Endothelial cell of umbilical vein (primary cell): ENCODE results near the gene LANCL2. TPM values are rescaled to one million over a fixed set of nuclear protein-coding genes. Genes with fewer than 3 reads are reported as not detected.

Experiments
- BruUV-seq: library from RNA; stranded (reverse); fragments of 400-500 nt; replicated peaks from 2 replicates; lab custom pipeline; 2021; lab: Mats Ljungman, UMichigan
- CTCF ChIA-PET: fragments of 300-600, 350-600 bp; sonication (Branson Sonifier 250); formaldehyde crosslinking; loops from one replicate; lab custom pipeline; 2021; ENCODE audit warnings: antibody characterized with exemption, inconsistent platforms; lab: Charles Lee
- POLR2A ChIA-PET: fragments of 300-600, 350-600 bp; sonication (Branson Sonifier 250); formaldehyde crosslinking; loops from one replicate; lab custom pipeline; 2021; ENCODE audit warnings: antibody characterized with exemption, inconsistent platforms; lab: Charles Lee
- DNase-seq: peaks from one replicate; pipeline ENCODE4 v3.0.0-alpha.2; 2011; ENCODE audit warnings: low read depth, low spot score
- FAIRE-seq: peaks from 2 replicates; lab custom pipeline; 2011; peaks lifted over from hg19 to GRCh38; lab: Jason Lieb, UNC
- H2AFZ ChIP-seq: 2 replicates; pipeline ENCODE4 v1.6.0; 2012; ENCODE audit warnings: low read depth, low read length, control low read depth, inconsistent platforms
- H3K27ac ChIP-seq: 2 replicates; pipeline ENCODE4 v1.5.1; 2011; ENCODE audit warnings: low read depth, mild to moderate bottlenecking, control low read depth, low read length, moderate library complexity; ENCODE audit not compliant: insufficient read depth
- H3K27me3 ChIP-seq, 2 experiments: 2 replicates each; pipeline versions ENCODE4 v1.6.0 to v1.6.1; 2011; ENCODE audit warnings: low read length in 2 of 2, mixed read lengths in 1 of 2; ENCODE audit not compliant: control insufficient read depth in 2 of 2, insufficient read depth in 2 of 2
- H3K36me3 ChIP-seq, 2 experiments: 2 replicates in 1 of 2; 3 replicates in 1 of 2; pipeline ENCODE4 v1.5.1; 2011; ENCODE audit warnings: low read length in 2 of 2, mild to moderate bottlenecking in 1 of 2, moderate library complexity in 1 of 2; ENCODE audit not compliant: control insufficient read depth in 2 of 2, insufficient read depth in 2 of 2; ENCODE audit errors: extremely low read depth in 1 of 2
- H3K4me1 ChIP-seq: 3 replicates; pipeline ENCODE4 v1.5.1; 2011; ENCODE audit warnings: mild to moderate bottlenecking, low read length; ENCODE audit not compliant: control insufficient read depth, insufficient read depth; ENCODE audit errors: extremely low read depth
- H3K4me2 ChIP-seq: 2 replicates; pipeline ENCODE4 v1.6.1; 2011; ENCODE audit warnings: low read length, control low read depth, mixed read lengths; ENCODE audit not compliant: insufficient read depth
- H3K4me3 ChIP-seq, 3 experiments: fragments of 200-600 bp in 1 of 3; sonication (generic), shearing (Covaris generic) in 1 of 3; replicated peaks in 1 of 3; 2 replicates each; pipeline ENCODE4 v1.5.1; 2011 to 2016; ENCODE audit warnings: control low read depth in 3 of 3, low read length in 3 of 3, mild to moderate bottlenecking in 2 of 3, inconsistent platforms in 1 of 3, low read depth in 1 of 3, moderate library complexity in 1 of 3; ENCODE audit not compliant: insufficient read depth in 1 of 3
- H3K79me2 ChIP-seq: 2 replicates; pipeline ENCODE4 v1.6.0; 2012; ENCODE audit warnings: low read length, inconsistent platforms; ENCODE audit not compliant: control insufficient read depth, insufficient read depth
- H3K9ac ChIP-seq: replicated peaks from 2 replicates; pipeline ENCODE3; 2011; ENCODE audit warnings: low read length, control low read depth; ENCODE audit not compliant: insufficient read depth; ENCODE audit errors: extremely low read depth
- H3K9me1 ChIP-seq: replicated peaks from 3 replicates; pipeline ENCODE4 v1.6.0; 2011; ENCODE audit warnings: mild to moderate bottlenecking, low read length; ENCODE audit not compliant: control insufficient read depth, insufficient read depth; ENCODE audit errors: extremely low read depth
- H3K9me3 ChIP-seq: replicated peaks from 2 replicates; pipeline ENCODE4 v1.5.1; 2012; ENCODE audit warnings: low read length, inconsistent platforms; ENCODE audit not compliant: control insufficient read depth, insufficient read depth
- H4K20me1 ChIP-seq: replicated peaks from 2 replicates; pipeline ENCODE3; 2011; ENCODE audit warnings: mild to moderate bottlenecking, low read length; ENCODE audit not compliant: control insufficient read depth, insufficient read depth; ENCODE audit errors: extremely low read depth
- EZH2 ChIP-seq: IDR thresholded peaks from 2 replicates; pipeline ENCODE4 v1.6.1; 2012; ENCODE audit warnings: borderline replicate concordance, low read depth, mild to moderate bottlenecking, moderate library complexity, low read length, inconsistent platforms; ENCODE audit not compliant: severe bottlenecking
- FOS ChIP-seq: IDR thresholded peaks from 2 replicates; pipeline ENCODE4 v1.6.1; 2011; ENCODE audit warnings: mild to moderate bottlenecking, low read length, moderate library complexity, borderline replicate concordance; ENCODE audit not compliant: insufficient read depth
- GATA2 ChIP-seq: IDR thresholded peaks from 2 replicates; pipeline ENCODE4 v1.7.0; 2011; ENCODE audit warnings: low read depth, mild to moderate bottlenecking, moderate library complexity, mixed read lengths, low read length; ENCODE audit not compliant: insufficient read length, insufficient read depth
- JUN ChIP-seq: IDR thresholded peaks from 2 replicates; pipeline ENCODE4 v1.6.1; 2011; ENCODE audit warnings: borderline replicate concordance, low read depth; ENCODE audit not compliant: insufficient read length, insufficient read depth
- MYC ChIP-seq: IDR thresholded peaks from one replicate; pipeline ENCODE4 v1.6.1; 2011; ENCODE audit warnings: mild to moderate bottlenecking, low read depth, low read length
- POLR2A ChIP-seq: IDR thresholded peaks from 2 replicates; pipeline ENCODE4 v1.6.1; 2012; ENCODE audit warnings: low read depth, mild to moderate bottlenecking, control low read depth, low read length
- POLR2AphosphoS5 ChIP-seq: IDR thresholded peaks from 2 replicates; pipeline ENCODE4 v1.6.1; 2012; ENCODE audit warnings: low read depth, mild to moderate bottlenecking, control low read depth, low read length, moderate library complexity; ENCODE audit not compliant: insufficient read depth
- dilution Hi-C: fragments of 300-500 bp; cut with MboI; formaldehyde crosslinking; loops from one replicate; pipeline ENCODE4 v1.15.0; 2019; ENCODE audit warnings: low sequenced_read_pairs; ENCODE audit not compliant: extremely low pct_ligation_motif_present
- intact Hi-C: fragments of 100-400 bp; cut with micrococcal nuclease; formaldehyde crosslinking; loops from one replicate; pipeline ENCODE4 v1.10.0; 2022
- polyA plus RNA-seq, 4 experiments: library from polyadenylated mRNA; depleted of rRNA in 3 of 4; stranded (reverse) in 3 of 4; unstranded in 1 of 4; fragments of >200 nt; gene quantifications; 2 replicates each; pipeline versions ENCODE4 v1.2.1 to v1.2.3, GENCODE V29; 2011 to 2012; ENCODE audit warnings: missing spikeins in 1 of 4
- total RNA-seq: library from RNA; stranded (reverse); gene quantifications from 2 replicates; pipeline ENCODE4 v1.2.3, GENCODE V29; 2021
- TF ChIP-seq, protein P1 (sequence below), 2 donors: IDR thresholded peaks; 1 replicate in 1 of 2; 2 replicates in 1 of 2; pipeline ENCODE4 v1.5.1; 2011; ENCODE audit warnings: low read length in 2 of 2, mild to moderate bottlenecking in 2 of 2, moderate library complexity in 2 of 2, control low read depth in 1 of 2, inconsistent platforms in 1 of 2, low read depth in 1 of 2; ENCODE audit not compliant: insufficient read depth in 1 of 2; ENCODE audit errors: extremely low read depth in 1 of 2
- TF ChIP-seq, protein P2 (sequence below): IDR thresholded peaks from 2 replicates; pipeline ENCODE4 v1.6.1; 2011; ENCODE audit not compliant: insufficient read depth, insufficient read length

The LANCL2 gene
- total and polyA plus RNA-seq, 2 donors (not counting 3 experiments of a cell fraction or from before 2014, with no cell fraction given) = 19.2 to 25.3 TPM

DNA sequence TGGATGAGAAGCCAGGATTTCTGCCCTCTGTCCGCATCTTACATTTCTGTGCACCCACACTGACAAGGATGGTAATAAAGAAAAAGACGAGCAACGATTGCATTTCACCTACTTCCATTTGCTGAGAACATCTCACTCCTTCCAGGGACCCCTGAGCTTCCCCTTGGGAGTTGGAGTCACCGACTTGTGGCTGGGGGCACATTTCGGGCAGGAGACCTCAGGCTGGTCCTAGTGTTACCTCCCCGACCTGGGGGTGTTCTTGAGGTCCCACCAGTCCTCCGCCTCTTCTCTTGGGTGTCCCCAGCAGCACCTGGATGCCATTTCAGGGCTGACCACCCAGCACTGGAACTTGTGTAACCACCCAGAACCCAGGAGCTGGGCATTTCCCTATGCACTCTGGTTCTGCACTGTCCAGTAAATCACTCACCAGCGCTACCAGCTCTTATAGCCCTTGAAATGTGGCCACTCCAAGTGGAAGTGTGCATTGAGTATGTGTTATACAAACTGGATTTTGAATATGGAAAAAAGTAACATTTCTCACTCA lies 84.9 kb downstream of the LANCL2 start:
- H4K20me1 ChIP-seq = no peaks in the 10 kb centered on the region
- no peaks in the 10 kb centered on the region for H3K27me3 ChIP-seq
- H3K9me1 ChIP-seq = no peaks in the 10 kb centered on the region
- no peak overlapping the region for H3K4me2 ChIP-seq
- intact Hi-C loops = no loop called here
- no peak overlapping the region for H3K9ac ChIP-seq
- POLR2A ChIA-PET = no interaction called here
- no peak for DNase-seq
- no peaks in the 10 kb centered on the region for H3K4me1 ChIP-seq
- no peaks in the 10 kb centered on the region for H3K79me2 ChIP-seq
- no peaks in the 10 kb centered on the region for H3K9me3 ChIP-seq
- no peak overlapping the region for H3K4me3 ChIP-seq
- H3K27ac ChIP-seq = no peak overlapping the region
- no TSS peak for BruUV-seq
- no peak for FAIRE-seq
- CTCF ChIA-PET = no interaction called here
- TF ChIP-seq EZH2 = no peak
- dilution Hi-C loops = no loop called here
- no peaks in the 10 kb centered on the region for H3K36me3 ChIP-seq
- no peak overlapping the region for H2AFZ ChIP-seq

DNA sequence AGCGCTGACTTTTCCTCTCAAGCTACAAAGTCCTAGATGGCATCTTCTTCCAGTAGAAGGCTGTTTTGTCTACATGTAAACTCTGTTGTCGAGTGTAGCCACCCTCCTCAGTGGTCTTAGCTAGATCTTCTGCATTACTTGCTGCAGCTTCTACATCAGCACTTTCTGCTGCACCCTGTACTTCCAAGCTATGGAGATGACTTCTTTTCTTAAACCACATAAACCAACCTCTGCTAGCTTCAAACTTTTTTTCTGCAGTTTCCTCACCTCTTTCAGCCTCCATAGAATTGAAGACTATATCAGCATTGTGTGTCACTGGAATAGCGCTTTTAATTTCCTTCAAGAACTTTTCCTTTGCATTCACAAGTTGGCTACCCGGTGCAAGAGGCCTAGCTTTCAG lies 87.8 kb downstream of the LANCL2 start:
- TF ChIP-seq GATA2 (no peak), JUN (no peak), FOS (no peak), EZH2 (no peak), POLR2AphosphoS5 (no peak), MYC (no peak), POLR2A (no peak)
- TF ChIP-seq, protein P1, sequence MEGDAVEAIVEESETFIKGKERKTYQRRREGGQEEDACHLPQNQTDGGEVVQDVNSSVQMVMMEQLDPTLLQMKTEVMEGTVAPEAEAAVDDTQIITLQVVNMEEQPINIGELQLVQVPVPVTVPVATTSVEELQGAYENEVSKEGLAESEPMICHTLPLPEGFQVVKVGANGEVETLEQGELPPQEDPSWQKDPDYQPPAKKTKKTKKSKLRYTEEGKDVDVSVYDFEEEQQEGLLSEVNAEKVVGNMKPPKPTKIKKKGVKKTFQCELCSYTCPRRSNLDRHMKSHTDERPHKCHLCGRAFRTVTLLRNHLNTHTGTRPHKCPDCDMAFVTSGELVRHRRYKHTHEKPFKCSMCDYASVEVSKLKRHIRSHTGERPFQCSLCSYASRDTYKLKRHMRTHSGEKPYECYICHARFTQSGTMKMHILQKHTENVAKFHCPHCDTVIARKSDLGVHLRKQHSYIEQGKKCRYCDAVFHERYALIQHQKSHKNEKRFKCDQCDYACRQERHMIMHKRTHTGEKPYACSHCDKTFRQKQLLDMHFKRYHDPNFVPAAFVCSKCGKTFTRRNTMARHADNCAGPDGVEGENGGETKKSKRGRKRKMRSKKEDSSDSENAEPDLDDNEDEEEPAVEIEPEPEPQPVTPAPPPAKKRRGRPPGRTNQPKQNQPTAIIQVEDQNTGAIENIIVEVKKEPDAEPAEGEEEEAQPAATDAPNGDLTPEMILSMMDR (IDR thresholded peaks at IDR 0.05; ENCODE audit: extremely low read depth in 1 of 2, insufficient read depth in 1 of 2, low read depth in 1 of 2, low read length in 2 of 2) = no peak
- TF ChIP-seq, protein P2, sequence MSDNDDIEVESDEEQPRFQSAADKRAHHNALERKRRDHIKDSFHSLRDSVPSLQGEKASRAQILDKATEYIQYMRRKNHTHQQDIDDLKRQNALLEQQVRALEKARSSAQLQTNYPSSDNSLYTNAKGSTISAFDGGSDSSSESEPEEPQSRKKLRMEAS = no peak
- Histone ChIP-seq H3K27ac (no peak overlapping the region), H3K9me3 (no peaks in the 10 kb centered on the region), H3K79me2 (no peaks in the 10 kb centered on the region), H3K9ac (no peak overlapping the region), H3K27me3 (no peaks in the 10 kb centered on the region), H3K9me1 (no peaks in the 10 kb centered on the region), H2AFZ (no peak overlapping the region), H3K4me3 (no peak overlapping the region), H3K4me1 (no peaks in the 10 kb centered on the region), H3K4me2 (no peak overlapping the region), H3K36me3 (no peaks in the 10 kb centered on the region), H4K20me1 (no peaks in the 10 kb centered on the region)
- FAIRE-seq = no peak
- CTCF ChIA-PET = interaction anchor here (1.0 to 1.2 kb wide), 2 partner anchors 8 to 29 kb away, joined by 3 read pairs; no protein-coding TSS in a partner anchor
- intact Hi-C loops = no loop called here
- BruUV-seq = no TSS peak
- POLR2A ChIA-PET = no interaction called here
- DNase-seq = no peak
- dilution Hi-C loops = no loop called here
